ENCODE results near the gene DDX41.
"Not testable (repeated sequence)": the region's sequence is repeated elsewhere in the genome, so short reads cannot be mapped to it uniquely, and the experiment has no call there.

Gene DDX41

DNA sequence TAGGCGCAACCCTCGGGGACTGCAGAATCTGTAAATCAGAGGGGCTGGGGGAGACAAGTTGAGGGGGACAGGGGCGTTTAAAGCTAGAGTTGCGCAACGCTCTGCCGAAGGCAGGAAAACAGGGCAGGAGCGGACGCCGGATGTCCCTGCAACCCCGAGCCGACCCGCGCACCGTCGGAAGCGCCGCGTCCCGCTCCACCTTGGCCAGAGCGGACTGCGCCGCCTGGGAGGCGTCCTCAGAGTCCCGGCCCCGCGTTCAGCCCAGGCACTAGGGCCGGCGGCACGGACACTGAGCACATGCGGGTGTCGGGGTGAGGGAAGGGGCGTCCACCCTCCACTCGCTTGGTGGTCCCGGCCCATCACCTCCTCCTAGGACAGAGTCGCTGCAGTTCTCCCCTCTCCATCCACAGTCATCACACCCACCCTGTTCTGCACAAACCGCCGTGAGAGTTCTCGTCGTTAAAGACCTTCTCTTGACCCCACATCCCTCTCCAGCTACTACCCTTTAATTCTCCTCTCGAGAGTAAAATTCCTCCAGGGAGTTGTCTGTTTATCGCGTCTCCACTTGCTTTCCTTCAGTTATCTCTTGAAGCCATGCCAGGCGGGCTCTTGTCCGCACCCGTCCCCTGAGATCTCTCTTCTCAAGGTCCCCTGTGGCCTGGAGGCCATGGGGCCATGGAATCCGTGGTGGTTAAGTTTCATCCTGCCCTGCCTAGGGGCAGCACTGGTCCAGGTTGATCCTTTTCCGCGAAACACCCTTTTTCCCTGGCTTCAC, 18.6 kb downstream of the DDX41 start:
- no peak for DNase-seq (ENCODE audit: low spot score)

DNA sequence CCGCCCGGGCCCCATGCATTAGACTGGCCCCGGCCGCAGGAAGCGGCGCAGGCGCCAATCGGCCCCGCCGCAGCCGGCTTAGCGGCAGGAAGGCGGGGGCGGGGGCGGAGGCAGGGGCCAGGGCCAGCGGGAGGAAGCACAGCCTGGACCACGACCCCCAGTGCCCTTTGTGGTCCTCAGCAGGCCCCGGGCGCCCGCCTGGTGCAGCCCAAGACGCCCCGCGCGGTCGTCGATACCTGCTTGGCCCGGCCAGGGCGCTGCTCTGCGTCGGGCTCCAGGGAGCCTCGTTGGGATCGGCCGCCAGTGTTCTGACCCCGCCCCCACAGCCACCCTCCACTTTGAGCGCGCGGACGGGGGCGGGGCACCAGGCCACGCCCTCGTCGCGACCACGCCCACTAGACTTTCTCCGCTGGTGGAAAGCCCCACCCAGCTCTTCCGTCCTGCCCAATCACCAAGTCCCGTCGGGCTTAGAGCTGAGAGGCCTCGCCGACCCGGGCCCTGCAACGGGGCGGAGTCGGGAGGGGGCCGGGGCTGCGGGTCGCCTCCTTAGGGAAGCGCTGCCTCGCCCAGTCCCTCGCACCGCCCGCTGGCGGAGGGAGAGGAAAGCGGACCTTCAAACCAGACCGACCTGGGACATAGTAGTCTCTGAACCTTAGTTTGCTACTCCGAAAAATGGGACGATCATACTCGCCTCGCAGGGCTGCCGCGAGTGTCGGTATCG, 19.3 kb downstream of the DDX41 start, which contains the start of gene PDLIM7:
TSS of gene PDLIM7 (minus strand) at position 313 of the 721 bp plus-strand sequence. CDS start 1,092 bp downstream, outside the sequence.
- DNase-seq (ENCODE audit: low spot score) = peak; percentile 96

DNA sequence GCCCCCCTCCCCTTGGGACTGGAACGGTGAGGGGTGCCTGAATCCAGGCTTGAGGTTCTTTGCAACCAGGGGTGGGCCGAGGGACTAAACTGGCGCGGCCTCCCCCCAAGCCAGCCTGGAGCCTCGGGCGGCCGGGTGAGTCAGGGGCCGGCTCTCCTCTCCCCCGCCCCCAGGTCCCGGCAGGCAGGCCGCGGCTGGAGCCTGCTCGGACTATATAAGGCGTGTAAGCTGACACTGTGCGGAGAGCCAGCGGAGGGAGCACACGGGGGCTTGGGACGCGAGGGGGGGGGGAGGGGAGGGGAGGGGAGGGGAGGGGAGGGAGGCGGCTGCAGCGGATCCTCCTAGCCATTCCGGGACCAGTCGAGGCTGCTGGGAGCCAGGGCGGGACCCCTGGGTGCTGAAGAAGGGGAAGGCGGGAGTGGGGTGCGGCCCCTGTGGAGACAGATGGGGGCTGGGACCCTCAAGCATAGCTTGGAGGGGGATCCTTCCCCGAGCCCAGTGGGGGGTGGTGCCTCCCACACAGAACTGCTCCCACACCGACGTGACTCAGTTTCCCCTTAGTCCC, 20.0 kb downstream of the DDX41 start:
- DNase-seq (ENCODE audit: low spot score) = peak; percentile 78

DNA sequence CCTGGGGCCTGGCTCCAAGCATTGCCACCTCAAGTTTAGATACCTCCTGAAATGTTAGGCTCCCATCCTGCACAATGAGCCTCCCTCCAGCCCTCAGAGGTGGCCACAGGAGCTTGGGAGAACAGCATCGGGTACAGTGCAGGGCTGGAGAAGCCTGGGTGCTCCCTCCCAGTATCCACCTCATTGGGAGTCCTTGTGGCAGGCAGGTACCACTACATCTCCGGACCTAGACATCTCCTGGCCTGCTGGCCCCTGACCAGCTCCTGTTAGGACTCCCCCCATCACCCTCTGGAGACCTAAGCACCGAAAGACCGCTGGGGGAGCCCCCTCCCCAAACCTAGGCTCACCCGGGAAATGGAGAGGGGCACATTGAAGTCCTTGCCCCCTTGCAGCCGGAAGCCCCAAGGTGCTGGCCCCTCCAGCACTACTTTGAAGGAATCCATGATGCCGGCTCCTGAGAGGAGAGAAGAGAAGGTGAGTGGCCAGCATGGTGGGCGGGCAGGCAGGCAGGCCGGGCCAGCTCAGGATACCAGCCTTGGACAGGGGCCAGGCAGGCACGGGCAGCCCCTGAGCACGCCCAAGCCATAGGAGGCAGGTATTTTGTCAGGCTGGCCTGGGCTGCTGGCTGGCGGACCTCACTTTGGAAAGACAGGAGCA, 20.6 kb downstream of the DDX41 start:
- DNase-seq (ENCODE audit: low spot score) = no peak

DNA sequence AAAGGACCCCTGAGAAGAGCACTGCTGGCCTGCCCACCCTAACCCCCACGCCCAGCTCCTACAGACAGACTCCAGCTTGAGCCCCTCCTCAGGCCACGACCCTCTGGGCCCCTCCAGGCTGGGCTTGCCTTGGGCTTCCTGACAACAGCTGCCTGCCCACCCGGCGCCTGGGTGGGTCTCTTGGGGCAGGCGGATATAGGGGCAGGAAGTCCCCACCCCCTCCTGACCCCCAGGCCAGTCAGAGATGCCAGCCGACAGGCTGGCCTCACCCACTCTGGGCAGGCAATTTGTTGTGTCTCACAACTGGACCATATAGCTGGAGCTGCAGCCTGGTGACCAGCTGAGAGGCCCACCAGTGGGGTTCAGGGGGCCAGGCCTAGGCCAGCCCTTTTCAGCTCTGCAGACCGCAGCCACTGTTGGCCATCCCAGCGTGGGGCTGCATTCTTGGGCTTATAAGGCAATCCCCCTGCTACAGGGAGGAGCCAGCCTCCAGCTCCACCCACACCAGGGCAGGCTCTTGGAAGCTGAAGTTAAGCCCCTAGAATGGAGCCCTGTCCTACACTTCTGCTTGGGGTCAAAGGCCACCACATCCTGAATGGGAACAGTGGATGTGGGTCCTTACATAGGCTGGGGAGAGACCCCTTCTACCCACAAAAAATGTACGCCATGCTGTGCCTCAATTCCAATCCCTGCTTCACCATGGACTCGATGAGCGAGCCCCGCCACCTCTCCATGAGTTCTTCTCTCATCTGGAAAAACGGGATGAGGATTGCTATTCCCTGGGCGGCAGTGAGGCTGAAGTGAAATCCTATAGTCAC, 21.3 kb downstream of the DDX41 start:
- peak; percentile 68 for DNase-seq (ENCODE audit: low spot score)

DNA sequence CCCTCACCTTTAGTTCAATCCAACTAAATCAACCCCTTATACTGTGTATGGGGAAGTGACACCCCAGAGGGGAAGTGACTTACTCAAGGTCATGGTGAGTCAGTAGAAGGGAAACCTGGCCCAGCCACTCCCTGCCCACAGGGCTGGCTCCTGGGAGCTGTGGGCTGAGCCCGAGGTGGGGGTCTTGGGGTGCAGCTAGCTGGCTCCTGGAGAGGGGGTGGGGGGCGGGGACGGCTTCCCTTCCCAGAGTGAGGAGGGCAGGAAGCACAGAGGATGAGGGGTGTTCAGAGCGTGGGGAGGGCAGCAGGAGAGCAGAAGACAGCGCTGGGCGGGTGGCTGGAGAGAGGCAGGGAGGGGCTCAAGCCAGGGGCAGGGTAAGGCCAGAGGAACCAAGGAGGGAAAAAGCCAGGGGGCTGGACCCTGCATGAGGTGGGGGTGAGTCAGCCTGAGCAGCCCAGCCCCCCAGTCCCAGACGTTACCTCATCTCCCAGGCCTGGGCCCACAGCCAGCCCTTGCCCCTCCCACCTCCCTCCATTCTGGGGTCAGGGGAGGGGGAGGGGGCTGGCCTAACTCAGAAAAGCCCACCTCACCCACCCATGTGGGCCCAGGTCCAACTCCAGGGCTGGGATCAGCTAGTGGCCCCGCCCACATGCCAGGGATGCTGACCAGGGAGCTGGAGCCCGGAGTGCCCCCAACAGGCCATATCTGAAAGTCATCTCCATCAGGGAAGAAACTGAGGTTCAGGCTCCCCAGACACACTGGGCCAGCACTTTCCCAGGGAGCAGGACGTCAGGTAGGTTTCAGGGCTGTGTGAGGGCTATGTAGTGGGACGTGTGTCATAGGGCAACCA, 22.2 kb downstream of the DDX41 start:
- DNase-seq (ENCODE audit: low spot score) = peak; percentile 49

DNA sequence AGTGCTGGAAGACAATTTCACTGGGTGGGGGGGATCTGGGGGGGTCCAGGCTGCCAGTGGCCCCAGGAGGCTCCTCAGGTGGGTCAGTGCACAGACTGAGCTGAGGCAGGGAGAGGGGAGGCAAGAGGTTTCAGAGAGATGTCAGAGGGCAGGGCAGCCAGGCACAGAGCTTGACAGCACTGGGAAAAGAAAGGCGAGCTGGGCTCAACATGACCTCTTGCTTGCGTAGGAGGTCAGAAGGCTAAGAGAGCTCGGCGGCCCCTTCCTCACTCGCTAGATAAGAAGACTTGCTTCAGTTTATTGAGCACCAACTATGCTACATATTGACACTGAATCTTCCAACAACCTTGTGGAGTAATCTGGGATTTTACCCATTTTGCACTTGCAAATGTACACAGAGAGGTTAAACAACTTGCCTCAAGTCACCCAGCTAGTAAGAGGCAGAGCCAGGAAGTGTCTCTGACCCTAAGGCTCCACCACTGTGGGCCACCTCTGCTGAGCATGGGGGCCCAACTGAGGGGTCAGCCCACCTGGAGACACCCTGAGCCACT, 22.9 kb downstream of the DDX41 start:
- DNase-seq (ENCODE audit: low spot score) = no peak

DNA sequence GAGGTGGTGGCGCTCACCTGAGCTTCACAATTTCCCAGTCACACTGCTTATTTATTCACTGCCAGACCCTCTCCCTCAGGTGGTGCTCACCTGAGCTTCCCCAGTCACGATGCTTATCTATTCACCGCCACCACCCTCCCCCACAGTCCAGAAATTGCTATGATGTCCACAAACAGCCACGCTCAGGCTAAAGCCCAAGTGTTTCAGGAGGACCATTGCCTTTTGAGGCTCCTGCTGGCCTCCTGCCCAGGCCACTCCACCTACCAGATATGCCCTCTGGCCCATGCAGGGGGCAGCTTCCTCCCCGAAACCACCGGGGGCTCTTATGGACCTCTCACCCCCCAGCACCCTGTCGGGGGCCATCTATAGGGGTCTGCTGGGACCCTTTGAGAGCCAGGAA, 23.9 kb downstream of the DDX41 start:
- no peak for DNase-seq (ENCODE audit: low spot score)

DNA sequence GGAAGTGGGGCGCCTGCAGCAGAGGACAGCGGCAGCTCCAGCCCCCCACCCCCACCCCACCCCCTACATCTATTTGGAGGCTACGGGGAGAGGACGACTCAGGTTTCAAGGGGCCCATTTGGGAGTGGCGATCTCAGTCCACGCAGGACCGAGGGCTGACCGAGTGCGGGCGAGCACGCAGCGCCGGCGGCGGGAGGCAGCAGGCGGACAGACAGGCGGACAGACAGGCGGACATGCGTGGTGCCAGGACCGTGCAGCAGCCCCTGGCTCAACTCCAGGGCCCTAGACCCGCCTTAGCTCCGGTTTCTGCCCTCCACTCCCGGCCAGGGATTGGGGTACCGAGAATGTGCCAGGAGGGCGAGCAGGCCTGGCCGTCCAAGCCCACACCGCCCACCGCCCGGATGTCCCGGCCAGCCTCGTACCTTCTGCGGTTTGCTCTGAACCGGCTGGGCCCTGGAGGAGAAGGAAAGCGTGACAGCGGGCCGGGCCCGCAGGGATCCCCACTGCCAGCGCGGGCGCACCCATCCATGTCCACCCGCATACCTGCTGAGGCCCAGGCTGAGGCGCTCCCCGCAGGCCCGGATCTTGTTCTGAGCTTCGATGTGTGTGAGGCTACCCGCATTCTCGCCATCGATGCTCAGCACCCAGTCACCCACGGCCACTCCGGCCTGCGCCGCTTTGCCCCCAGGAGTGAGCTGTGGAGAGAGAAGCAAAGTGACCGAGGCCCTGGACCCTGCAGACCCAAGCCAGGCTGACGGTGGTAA, 24.6 kb downstream of the DDX41 start:
- DNase-seq (ENCODE audit: low spot score) = no peak

DNA sequence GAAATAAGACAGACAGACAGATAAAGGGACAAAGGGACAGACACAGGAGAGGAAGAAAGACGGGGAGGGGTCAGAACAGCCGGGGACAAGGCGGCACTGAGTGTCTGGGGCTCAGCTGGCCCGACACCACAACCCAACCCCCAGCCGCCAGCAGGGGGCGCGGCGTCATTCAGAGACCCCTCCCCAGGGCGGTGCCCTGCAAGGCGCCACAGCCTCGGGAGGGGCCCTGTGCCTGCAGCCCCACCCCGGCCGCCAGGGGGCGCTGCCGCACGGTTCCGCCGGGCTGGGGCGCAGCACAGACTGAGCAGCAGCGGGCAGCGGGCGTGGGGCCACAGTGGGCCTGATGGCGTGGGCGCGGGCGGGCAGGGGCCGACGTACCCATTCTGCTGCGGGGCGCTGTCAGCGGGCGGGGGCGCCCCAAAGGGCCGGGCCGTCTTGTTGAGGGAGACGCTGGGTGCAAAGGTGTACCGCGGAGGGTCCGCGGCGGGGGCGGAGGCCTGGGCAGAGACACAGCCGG, 25.3 kb downstream of the DDX41 start:
- peak; percentile 93 for DNase-seq (ENCODE audit: low spot score)

DNA sequence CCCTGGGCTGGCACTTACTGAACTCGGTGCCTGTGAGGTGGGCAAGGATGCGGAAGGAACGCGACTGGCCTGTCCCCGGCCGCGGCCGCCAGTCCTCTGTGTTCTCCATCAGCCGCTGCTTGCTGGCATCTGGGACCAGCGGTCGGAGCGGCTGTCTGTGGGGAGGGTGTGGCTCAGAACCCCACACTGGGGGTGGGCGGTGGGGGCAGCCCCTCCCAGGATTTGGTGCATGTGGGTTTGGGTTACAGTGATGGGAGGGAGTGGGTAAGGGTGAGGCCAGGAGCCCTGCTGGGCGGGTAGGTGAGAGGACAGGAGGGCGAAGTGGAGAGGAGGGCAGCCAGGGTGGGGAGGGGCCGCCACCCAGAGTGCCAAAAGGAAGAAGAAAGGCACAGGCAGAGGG, 25.8 kb downstream of the DDX41 start:
- no peak for DNase-seq (ENCODE audit: low spot score)

DNA sequence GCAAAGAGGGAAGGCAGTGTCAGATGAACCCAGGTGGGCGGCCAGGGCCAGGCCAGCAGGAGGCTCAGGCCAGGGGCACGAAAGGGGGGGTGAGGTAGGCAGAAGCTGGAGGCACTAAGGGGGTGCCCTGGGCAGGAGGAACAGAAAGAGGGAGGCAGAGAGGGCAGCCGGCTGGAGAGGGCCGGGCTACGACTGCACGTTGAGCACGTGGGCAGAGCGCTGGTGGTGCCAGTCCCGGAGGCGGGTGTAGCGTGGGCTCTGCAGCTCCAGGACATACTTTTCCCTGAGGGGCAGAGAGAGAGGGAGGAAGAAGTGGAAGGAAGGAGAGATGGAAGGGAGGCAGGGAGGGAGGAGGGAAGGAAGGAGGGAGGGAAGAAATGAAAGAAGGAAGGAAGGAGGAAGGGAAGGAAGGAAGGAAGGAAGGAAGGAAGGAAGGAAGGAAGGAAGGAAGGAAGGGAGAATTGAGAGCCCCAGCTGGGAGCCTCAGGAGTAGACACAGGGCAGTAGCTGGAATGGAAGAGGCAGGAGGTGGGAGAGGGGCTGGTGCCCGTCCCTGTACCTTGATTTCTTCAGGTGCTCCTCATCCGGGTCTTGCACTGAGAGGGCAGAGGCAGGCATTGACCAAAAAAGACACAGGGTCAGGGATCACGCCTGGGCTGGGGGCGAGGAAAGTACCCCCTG, 26.3 kb downstream of the DDX41 start:
- DNase-seq (ENCODE audit: low spot score) = no peak

DNA sequence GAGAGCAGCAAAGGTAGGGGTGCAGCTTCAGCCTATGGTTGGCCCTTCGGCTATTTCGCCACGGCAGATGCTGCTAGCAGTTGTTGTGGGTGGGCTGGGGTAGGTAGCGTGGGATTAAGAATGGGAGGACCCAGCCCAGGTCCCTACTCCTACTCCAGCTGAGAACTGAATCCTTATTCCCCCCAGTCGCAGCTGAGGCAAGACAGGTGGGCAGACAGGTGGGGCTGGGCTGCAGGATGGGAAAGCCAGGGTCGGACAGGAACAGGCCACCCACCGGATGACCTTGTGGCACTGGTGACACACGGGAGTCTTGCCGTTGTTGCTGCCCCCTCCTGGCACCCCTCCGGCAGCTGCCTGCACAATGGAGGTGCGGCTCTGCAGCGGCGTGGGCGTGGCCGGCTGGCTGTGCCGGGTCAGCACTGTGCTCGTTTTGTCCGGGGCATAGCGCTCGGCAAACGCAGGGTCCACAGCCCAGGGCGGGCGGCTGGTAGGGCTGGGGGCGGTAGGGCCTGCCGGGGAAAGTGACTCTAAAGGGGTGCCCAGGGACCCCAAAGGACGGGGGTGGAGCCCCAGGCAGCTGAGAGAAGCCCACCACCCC, 27.5 kb downstream of the DDX41 start:
- DNase-seq (ENCODE audit: low spot score) = no peak

DNA sequence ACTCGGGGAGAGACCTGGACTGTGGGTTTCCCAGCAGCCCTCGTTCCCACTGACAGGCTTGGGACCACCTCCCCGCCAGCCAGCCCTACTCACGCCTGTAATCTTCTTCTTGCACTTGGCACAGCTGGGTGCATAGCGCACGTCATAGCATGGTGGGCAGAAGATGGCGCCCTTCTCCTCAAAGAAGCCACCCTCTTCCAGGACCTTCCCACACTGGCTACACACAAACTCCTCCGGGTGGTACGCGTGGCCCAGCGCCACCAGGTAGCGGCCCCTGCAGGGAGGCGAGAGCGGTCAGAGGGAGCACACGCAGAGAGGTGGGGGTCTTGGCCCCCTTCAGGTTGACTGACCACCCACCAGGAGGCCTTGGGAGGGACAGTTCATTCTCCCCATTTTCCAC, 28.8 kb downstream of the DDX41 start:
- no peak for DNase-seq (ENCODE audit: low spot score)

DNA sequence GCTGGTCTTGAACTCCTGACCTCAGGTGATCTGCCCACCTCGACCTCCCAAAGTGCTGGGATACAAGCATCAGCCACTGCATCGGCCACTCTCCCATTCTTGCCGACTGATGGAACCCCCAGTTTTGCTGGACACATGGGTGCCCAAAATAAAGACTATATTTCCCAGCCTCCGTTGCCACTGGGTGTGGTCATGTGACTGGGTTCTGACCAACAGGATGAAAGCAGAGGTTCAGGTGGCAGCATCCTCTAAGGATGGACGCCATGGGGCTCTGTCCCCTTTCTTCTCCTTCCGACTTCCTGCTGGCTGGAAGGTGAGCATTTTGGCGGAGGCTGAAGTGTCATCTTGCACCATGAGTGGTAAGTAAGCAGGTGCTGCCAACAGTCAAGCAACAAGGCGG, 29.6 kb downstream of the DDX41 start:
- DNase-seq (ENCODE audit: low spot score) = no peak

DNA sequence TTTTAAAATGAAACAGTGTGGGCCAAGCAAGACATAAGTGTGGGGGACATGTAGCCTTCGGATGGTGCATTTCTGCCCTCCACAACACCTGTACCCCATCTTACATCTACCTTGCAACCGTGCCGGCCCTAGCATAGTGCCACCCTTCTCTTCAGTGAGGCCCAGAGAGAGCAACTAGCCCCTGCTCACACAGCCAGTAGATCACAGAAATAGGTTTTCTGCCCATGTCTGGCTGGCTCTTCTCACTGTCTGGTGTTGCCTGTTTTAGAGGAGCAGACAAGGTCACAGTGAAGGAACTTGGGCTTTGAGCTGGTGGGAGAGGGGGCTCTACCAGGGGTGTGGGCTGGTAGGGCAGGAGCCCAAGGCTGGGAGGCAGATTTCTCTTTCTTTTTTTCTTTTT, 30.5 kb downstream of the DDX41 start:
- DNase-seq (ENCODE audit: low spot score) = no peak

DNA sequence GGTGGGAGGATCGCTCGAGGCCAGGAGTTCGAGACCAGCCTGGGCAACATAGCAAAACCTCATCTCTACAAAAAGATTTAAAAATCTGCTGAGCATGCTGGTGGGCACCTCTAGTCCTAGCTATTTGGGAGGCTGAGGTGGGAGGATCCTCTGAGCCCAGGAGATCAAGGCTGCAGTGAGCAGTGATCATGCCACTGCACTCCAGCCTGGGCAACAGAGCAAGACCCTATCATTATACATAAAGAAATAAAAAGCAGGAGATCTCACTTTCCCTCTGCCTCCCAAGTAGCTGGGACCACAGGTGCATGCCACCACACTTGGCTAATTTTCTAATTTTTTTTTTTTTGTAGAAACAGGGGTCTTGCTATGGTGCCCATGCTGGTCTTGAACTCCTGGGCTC, 31.0 kb downstream of the DDX41 start:
- not testable (repeated sequence) for DNase-seq (ENCODE audit: low spot score)

DNA sequence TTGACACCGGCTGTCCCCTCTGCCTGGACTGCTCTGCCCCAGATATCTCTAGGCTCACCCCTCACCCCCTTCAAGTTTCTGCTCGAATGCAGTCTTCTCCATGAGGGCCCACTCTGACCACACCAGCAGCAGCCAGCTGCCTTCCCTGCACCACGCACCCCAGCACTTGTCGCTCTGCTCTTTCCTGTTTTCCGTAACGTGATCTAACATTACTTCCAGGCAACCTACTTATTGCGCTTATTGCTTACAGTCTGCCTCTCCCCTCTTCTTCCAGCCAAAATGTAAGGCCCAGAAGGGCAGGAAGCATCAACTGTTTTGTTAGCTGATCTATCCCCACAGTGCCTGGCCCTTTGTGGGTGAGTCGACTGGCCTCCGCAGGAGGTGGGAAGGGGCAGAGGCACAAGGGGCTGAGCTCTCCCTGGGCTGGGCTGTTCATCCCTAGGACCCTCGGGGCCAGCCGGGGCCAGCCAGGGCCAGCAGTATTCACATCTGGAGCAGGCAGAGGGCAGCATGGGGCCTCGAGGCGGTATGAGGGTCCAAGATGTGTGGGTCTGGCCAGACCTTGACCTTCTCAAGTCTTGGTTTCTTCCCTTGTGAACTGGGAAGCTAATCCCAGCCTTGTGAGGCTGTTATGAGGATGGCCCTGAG, 31.7 kb downstream of the DDX41 start:
- DNase-seq (ENCODE audit: low spot score) = no peak

Data from iPS-NIHi11 (cell line).